ENCODE results near the gene PPOX.

The PPOX gene

DNA sequence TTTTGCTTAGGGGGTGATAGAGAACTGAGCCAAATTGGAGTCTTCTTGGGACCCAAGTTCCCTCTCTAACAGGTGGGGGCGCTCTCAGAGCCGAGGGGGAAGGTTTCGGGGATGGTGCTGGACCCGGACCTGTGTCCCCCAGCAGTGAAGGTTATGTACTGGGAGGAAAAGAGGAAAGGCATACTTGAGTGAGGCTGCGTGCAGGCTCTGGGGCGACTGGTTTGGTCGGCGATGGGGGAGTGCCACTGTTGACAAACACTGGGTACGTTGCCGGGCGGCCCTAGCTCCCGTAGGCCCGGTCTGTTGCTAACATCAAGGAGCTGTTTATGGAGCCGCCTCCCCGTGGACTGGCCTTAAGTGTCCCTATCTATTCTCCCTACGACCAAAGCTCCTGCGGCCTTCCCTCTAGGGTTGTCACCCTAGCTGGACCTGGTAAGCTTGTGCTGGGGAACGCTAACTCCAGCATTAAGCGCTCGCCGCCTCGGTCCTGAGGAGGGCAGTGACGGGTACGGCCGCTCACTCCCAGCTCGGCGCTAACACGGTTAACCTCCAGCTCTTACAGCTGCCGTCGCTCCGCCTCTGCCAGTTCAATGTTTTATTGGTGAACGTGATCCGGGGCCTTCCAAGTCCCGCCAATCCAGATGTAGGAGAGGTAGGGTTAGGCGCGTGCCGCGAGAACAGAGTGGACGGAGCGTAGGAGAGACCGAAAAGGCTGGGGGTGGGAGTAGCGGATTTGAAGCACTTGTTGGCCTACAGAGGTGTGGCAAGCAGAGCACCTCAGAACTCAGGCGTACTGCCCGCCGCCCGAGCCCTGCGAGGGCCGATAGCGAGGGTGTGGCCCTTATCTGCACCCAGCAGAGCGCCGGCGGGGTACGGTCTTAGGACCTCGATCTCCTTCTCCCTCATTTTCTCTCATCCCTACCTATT, at the start of gene PPOX:
PPOX (plus strand) TSS at position 685 of the 927 bp plus-strand sequence. CDS start 422 bp downstream, outside the sequence.
- peak; percentile 90 for DNase-seq
- peak; percentile 98 for ATAC-seq

GRCh38 chr1:161117759-161118581, 48.3 kb upstream of the PPOX start, which contains the start of the genes NIT1 and PFDN2:
TSS of gene NIT1 (plus strand) at chr1:161118105. CDS start at chr1:161118177, 72 bp downstream.
TSS of gene PFDN2 (minus strand) at chr1:161118037. CDS start at chr1:161118026, 11 bp downstream.
- DNase-seq = peak; percentile 92

DNA sequence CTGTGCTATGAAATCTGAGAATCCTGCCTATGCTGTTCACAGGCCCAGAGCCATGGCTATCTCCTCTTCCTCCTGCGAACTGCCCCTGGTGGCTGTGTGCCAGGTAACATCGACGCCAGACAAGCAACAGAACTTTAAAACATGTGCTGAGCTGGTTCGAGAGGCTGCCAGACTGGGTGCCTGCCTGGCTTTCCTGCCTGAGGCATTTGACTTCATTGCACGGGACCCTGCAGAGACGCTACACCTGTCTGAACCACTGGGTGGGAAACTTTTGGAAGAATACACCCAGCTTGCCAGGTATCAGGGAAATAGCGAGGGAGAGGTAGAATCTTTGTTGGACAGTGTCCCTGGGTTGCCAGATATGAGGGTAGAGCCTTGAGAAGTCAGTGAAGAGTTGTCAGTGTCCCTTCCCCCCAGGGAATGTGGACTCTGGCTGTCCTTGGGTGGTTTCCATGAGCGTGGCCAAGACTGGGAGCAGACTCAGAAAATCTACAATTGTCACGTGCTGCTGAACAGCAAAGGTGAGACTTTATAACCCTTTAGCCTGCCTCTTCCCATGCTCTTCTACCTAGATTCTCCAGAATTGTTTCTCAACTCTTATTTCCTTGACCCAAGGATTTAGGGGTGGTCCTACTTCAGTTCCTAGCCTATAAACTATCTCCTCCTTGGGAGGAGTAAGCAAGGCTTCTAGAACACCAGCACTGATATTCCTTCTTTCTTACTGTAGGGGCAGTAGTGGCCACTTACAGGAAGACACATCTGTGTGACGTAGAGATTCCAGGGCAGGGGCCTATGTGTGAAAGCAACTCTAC, 46.9 kb upstream of the PPOX start:
- peak; percentile 67 for ATAC-seq

More at GRCh38 chr1:161117759-161118581, 48.3 kb upstream of the PPOX start, which contains the start of the genes NIT1 and PFDN2:
- peak; percentile 57 for ATAC-seq

GRCh38 chr1:161121042-161121650, 45.1 kb upstream of the PPOX start:
- no peak for DNase-seq
- no peak for ATAC-seq

More for the DNA sequence above, 46.9 kb upstream of the PPOX start:
- DNase-seq = peak; percentile 59

- ATAC-seq (no peak), DNase-seq (no peak)
These were observed 44.4 kb upstream of the PPOX start for GRCh38 chr1:161121834-161122233.

DNA sequence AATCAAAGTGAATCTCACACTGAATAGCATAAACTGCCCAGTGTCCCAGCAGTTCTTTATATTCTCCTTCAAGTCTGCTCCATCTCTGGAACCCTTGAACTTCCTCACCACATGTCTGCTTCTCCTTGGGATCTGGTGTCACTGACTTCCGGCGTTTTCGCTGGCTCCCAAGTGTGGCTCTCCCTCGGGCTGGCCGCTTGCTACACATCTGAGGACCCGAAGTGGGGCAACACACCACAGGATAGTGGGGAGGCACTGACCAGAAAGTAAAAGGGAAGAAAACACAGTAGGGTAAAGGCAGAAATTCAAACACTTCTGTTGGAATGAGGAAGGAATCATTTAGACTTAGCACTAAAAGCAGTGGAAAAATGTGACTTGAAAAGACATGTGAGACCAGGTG, 43.3 kb upstream of the PPOX start:
- DNase-seq = no peak
- no peak for ATAC-seq

- no peak for DNase-seq
- ATAC-seq = no peak
These were observed 38.6 kb upstream of the PPOX start for GRCh38 chr1:161127649-161128048.

- ATAC-seq = no peak
- DNase-seq = no peak
These were observed 37.4 kb upstream of the PPOX start for GRCh38 chr1:161128591-161129420.

GRCh38 chr1:161130266-161130665, 36.0 kb upstream of the PPOX start:
- ATAC-seq (no peak), DNase-seq (no peak)

GRCh38 chr1:161131523-161132409, 34.5 kb upstream of the PPOX start:
- ATAC-seq (no peak), DNase-seq (no peak)

GRCh38 chr1:161132410-161133219, 33.6 kb upstream of the PPOX start, which contains the start of gene DEDD:
TSS of gene DEDD (minus strand) at chr1:161132667. CDS start at chr1:161124462, 8,205 bp downstream.
- peak; percentile 89 for DNase-seq
- ATAC-seq = peak; percentile 97

- no peak for ATAC-seq
- no peak for DNase-seq
These were observed 32.9 kb upstream of the PPOX start for GRCh38 chr1:161133220-161133740.

GRCh38 chr1:161137881-161138280, 28.3 kb upstream of the PPOX start:
- DNase-seq (no peak), ATAC-seq (no peak)

DNA sequence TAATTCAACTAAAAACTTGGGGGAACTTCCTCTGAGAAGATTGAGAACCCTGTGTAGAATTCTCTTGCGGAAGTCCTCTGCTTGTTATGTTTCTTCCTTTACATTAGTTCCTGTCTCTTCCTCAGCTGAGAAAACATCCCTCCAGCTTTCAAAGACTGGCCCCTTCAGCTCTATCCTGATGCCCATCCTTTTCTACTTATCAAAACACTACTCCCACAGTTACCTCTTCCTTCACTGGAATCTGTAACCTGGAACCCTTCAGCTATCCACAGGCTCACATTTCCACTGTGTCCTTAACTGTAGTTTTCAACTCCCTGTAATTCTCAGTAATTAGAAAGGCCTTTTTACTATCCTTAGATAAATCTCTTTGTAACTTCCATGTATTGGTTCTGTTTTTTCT, 27.8 kb upstream of the PPOX start:
- ATAC-seq = no peak

GRCh38 chr1:161139766-161140165, 26.5 kb upstream of the PPOX start:
- DNase-seq (peak; percentile 53), ATAC-seq (no peak)

More for the DNA sequence above, 27.8 kb upstream of the PPOX start:
- DNase-seq = no peak

DNA sequence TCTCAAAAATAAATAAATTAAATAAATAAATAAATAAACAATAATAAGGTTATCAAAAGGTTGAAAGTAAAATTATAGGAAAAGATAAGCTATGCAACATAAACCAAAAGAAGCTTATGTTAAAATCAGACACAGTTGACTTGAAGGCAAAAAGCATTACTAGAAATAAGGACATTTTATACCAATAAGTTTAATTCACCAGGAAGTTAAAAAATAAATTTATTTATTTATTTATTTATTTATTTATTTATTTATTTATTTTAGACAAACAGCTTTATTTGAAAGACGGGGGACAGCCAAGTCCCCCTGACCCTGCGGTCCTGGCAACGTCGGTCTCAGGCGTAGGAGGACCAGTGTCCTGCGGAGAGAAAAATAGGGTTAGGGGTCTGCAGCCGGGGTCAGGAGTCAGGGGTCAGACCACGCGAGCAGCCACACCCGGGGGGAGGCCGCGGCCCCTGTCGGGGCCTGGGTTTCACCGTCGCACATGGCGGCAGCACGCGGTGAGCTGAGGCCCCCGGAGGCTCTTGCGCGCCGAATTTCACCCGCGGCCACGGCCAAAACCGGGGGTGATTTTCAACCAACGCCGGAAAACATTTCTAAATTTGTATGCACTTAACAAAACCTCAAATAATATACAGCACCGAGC, 25.3 kb upstream of the PPOX start:
- DNase-seq (no peak), ATAC-seq (no peak)

DNA sequence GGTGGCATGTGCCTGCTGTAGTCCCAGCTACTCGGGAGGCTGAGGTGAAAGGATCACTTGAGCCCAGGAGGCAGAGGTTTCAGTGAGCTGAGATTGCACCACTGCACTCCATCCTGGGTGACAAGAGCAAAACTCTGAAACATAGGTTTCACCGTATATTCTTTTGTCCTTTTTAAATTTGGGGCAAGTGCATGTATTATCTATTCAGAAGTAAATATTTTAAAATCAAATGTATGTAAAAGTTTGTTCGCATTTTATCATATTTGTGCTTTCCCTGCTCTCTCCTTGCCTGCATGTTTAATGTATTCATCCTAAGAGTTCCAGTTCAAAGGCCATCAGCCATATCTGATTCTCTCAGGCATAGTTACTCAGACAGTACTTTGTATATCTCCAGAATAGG, 20.4 kb upstream of the PPOX start:
- DNase-seq (no peak), ATAC-seq (no peak)

All from stimulated activated naive CD8-positive, alpha-beta T cell treated with anti-CD3 and anti-CD28 coated beads, Interleukin-15, Interleukin-2, amounts not matched to agents 100 U/mL and 50 U/mL, for 24 hours (primary cell).